GM18909 (cell line): ENCODE measurements around the gene GRM8.
A peak's percentile ranks its signal among the peaks of the same experiment; 100 is the strongest.

ENCODE experiments used
- ATAC-seq: cut with Tn5 transposase; IDR thresholded peaks from one replicate; pipeline ENCODE4 v1.9.1; 2021; ENCODE audit warnings: mild to moderate bottlenecking; ENCODE audit not compliant: unreplicated experiment, poor library complexity

Gene GRM8

GRCh38 chr7:127233630-127234029 is 19.1 kb downstream of the GRM8 start:
- ATAC-seq, result no peak

DNA sequence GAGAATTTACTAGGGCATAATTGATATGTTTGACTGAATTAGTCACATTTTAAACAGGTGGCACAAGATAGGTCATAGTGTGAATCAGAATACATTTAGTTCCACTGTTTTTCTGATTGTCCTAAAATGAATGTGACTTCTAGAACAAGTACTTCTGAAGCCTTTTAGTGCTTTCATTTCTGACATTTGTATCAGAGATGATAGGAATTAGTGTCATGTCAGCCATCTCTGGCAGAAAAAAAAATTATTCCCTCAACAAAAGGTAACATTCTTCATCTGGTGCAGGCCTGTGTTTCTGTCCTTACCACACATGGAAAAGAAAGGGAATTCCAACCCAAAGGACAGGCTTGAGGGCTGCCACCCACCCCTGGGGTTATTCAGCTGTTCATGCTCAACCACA is 21.3 kb downstream of the GRM8 start:
- ATAC-seq, result no peak

DNA sequence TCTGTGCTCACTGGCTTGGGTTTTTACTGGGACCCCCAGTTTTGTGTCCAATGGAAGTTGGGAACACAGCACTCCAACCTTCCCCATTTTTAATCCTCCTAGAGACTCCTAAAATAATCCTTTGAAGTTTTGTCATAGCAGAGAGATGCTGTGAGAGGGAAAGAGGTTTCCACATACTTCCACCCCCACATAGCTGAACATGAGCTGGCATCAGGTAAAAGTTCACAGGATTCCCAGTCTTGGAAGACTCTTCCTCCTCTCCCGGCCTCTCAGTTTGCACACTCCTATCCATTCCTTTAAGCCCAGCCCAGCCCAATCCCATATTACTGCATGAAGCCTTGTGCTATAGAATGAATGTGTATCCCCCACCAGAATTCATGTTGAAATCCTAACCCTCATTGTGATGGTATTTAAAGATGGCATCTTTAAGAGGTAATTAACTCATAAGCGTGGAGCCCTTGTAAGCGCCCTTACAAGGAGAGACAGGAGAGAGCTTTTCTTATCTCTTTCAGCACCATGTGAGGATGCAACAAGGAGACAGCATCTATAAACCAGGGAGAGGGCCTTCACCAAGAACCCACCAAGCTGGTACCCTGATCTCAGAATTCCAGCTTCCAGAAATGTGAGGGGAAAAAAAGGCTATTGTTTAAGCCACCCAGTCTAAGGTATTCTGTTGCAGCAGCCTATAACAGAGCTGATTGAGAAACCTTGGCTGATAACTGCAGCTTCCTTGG is 22.4 kb downstream of the GRM8 start:
- no peak for ATAC-seq

DNA sequence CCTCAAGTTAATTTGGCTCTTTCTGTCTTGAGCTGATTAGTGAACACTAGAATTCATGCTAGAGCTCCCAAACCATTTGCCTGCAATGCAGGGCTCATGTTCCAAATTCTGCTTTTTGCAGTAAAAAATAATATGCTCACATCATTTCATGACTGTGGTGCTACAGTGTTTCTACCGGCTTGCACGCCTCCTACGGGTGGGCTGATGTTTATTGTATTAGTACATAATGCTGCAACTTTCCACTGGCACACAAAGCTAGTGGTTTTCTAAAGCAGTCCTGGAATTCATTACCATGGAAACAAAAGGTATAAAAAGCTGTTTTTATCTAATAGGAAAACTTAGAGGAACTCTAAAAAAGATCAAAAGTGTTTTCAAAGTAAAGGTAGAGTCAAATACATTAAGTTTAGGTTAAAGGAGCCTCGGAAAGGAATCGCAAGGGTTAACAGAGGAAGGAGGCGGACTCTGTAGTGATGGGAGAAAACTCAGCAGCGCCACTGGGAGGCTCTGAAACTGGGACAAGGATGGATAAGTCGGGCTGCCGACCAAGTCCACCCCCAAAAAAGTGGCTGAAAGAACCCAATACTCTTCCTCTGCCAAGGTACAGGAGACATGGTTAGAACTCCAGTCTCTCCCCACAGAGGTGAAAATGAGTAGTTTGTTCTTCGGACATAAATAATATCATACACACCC is 25.9 kb downstream of the GRM8 start:
- ATAC-seq, result no peak

DNA sequence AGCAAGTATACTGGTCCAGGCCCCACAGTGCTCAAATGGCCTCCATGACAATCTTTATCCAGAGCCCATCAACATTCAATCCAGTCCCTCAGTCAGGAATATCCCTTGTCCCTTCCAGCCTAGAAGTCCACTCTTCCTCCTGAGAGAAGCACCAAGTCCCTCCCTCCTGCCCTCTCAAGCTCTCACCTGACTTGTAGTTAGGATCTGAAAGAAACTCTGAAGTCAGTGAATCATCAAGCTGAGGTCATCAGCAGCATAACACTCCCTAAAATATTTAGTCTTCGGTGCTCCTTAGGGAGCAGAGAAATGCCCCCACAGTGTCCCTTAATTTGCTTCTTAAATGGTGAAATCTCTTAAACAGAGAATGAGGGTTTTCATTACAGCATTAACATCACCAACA is 31.0 kb downstream of the GRM8 start:
- no peak for ATAC-seq

DNA sequence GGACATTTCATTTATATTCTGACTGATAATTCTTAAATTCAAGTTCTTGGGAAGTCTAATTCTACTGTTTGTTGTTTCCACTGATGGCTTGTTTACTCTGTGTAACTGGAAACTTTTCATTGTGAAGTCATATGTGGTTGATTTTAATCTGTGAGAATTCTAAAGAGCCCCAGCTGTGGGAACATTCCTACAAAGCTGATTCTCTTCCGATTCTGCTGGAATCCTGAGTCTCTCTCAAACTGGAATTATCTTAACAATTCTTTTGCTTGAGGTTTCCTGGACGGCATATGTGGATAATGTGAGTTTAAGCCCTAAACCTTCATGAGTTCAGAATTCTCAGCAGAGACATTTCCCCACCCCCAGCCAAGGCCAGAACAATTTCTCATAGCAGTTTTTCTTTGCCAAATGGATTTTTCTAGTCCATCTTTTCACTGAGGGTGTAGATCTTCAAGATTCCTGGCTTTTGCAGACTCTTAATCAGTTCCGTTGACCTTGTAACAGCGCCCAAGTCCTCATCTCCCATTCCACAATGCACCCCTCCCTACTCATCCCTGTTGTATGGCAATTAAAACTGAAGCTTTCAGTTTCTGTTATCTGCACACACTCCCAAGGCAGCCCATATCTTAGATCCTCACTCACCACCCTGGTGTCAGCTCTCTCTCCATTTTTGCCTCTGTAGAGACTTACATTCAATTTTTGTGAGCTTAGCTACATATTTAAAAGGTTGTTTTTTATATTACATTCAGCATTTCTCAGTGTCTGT is 37.6 kb downstream of the GRM8 start:
- ATAC-seq, result no peak

DNA sequence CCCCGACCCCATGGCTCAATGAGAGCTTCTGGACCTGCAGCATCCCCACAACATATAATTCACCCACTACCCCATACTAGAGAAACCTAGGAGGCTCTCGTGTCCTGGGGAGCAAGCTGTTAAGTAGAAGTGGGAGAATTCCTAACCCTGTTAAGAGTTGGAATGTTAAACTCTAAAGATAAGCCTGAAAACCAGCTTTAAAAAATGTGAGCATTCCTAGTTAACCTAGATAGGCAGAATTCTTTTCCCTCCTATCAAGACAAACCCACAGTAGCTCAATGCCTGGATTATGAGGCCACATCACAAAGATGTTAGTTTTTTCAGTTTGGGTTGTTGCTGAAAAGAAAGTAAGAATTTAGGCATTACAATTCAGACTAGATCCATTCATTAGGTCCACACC is 42.9 kb downstream of the GRM8 start:
- ATAC-seq, result no peak

GRCh38 chr7:127208860-127209259 is 43.9 kb downstream of the GRM8 start:
- ATAC-seq, result no peak

GRCh38 chr7:127208351-127208750 is 44.4 kb downstream of the GRM8 start:
- ATAC-seq, result no peak

GRCh38 chr7:127207806-127208205 is 44.9 kb downstream of the GRM8 start:
- ATAC-seq, result no peak

- ATAC-seq, result no peak
Observed at GRCh38 chr7:127207230-127207629, 45.5 kb downstream of the GRM8 start.

GRCh38 chr7:127194571-127194970 is 58.2 kb downstream of the GRM8 start:
- ATAC-seq, result no peak

- no peak for ATAC-seq
Observed at GRCh38 chr7:127189886-127190285, 62.9 kb downstream of the GRM8 start.

- ATAC-seq, result no peak
Observed at GRCh38 chr7:127189074-127189473, 63.7 kb downstream of the GRM8 start.

GRCh38 chr7:127187740-127188139 is 65.0 kb downstream of the GRM8 start:
- no peak for ATAC-seq

DNA sequence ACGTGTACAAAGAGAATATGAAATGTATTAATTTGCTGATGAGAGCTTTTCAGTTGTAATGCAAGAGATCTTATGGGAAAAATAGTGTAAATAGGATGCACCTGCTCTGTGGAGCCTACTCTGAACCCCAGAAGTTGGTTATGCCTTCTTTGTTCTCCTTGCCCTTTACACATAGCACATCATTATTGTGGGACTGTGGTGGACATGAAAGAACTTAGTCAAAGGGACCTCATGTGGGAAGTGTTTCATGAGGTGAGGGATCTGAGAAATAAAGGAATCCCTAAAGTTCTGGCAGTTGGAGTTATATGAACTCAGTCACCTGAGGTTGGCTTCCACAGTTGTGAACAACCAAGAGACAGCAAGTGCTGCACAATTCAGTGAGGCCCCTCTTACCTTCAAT is 66.1 kb downstream of the GRM8 start:
- no peak for ATAC-seq

GRCh38 chr7:127177156-127177555 is 75.6 kb downstream of the GRM8 start:
- no peak for ATAC-seq

DNA sequence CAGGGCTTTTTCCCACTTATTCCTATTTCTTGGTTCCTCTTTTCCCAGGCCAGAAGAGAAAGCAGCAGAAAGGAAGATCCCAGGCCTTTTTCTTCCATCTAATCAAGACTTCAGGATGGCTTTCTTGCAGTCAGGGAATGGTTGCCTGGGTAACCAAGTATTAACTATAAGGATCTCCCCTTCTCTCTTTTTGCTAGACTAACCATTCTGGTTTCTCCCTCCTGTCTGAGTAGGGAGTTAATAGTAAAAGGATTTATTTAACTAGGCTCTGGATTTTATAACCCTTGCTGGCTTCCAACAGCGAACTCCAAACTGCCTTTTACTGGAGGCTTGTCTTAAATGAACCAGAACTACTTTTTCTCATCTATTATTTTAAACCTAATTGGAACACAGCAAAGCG is 90.4 kb downstream of the GRM8 start:
- no peak for ATAC-seq

DNA sequence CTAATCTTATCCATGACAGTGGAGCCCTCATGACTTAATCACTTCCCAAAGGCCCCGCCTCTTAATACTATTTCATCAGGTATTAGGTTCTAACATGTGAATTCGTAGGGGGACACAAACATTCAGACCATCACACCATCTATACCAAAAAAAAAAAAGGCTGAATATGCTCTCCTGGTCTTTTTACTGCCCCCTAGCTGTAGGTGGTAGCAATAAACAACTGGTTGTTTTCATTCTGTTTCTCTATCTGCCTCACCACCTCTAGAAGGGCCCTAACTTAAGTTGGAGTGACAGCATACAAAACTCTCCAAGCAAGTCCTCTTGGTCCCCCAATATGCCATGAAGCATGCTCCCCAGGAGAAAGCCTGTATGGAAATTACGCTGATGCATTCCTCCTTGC is 94.1 kb downstream of the GRM8 start:
- peak; percentile 51 for ATAC-seq

GRCh38 chr7:127154958-127155357 is 97.8 kb downstream of the GRM8 start:
- ATAC-seq, result no peak

GRCh38 chr7:127154101-127154500 is 98.6 kb downstream of the GRM8 start:
- no peak for ATAC-seq
